NCI-H82 treated with DMSO at 0.1 percent for 48 hours (cell line): ENCODE data around the gene METTL4.

Experiments
- DNase-seq: peaks from one replicate; lab custom pipeline; 2025; ENCODE audit not compliant: unreplicated experiment; lab: John Stamatoyannopoulos, UW

Gene METTL4

GRCh38 chr18:2564373-2564772 lies 6.9 kb downstream of the METTL4 start:
- DNase-seq, result no peak

DNA sequence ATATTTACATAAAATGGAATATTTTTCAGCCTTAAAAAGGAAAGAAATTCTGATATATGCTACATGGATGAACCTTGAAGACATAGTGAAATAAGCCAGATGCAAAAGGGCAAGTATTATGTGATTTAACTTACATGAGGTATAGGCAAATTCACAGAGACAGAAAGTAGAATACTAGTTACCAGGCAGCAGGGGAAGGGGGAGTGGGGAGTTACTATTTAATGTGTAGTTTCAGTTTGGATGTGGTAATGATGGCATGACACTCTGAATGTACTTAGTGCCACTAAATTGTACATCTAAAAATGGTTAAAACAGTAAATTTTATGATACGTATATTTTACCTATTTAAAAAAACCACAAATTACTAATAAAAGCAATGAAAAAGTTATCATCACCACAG lies 12.1 kb downstream of the METTL4 start:
- no peak for DNase-seq

GRCh38 chr18:2557536-2557935 lies 13.8 kb downstream of the METTL4 start:
- DNase-seq, result no peak

DNA sequence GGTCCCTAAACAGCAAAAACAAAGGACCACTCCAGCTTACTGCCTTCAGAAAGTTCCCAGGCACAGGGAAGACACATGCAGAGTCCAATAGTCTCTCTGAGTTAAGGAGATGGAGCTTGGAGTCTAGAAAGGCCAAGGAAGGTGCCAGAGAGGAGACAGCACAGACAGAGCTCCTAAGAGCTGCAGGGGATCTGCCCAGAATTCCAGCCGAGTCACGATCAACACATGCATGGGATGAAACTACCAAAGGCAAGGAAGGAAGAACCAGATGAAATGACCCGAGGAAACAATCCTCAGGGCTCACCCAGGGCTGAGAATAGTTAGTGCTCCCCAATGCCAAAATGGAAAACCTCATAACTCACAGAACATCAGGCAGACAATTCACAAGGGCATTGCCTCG lies 15.4 kb downstream of the METTL4 start:
- DNase-seq, result no peak

DNA sequence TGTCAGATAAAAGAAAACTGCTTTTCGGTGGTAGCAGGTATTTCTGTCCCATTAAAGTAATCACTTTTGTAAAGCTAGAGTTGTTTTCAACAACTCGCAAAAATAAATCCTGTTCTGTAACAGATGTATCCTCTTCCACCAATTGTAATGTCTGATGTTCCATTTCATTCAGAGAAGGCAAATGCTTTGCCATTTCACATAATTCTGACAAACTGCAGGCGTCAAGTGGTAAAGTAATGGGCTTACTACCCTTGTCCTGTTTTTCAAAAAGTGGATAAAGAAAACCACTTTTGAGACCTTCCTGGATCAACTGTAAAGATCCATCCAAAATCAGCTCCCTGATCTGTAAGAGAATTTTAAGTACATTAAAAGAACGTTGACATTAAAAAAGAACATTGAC lies 16.6 kb downstream of the METTL4 start:
- DNase-seq, result no peak

DNA sequence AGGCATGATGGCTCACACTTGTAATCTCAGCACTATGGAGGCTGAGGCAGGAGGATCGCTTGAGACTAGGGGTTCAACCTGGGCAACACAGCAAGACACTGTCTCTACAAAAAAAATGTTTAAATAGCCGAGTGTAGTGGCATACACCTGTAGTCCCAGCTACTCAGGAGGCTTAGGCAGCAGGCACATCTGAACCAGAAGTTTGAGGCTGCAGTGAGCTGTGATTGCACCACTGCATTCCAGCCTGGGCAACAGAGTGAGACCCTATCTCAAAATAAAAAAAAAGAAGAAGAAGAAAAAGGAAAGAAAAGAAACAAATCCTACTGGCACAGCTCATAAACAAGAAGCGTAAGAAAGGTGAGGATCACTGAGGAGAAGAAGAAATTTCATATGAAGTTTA lies 19.9 kb downstream of the METTL4 start:
- DNase-seq, result no peak

DNA sequence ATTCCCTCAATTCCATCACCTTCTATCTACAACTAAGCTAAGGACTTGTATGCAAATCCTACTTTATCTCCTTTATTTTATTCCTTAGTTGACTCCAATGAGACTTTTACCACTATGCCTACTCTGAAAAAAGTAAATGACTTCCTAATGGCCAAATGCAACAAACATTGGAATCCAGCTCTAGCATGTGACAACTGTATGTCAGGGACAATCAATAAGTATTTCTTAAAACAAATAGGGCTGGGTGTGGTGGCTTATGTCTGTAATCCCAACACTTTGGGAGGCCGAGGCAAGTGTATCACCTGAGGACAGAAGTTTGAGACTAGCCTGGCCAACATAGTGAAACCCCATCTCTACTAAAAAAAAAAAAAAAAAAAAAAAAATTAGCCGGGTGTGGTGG lies 21.8 kb downstream of the METTL4 start:
- no peak for DNase-seq

DNA sequence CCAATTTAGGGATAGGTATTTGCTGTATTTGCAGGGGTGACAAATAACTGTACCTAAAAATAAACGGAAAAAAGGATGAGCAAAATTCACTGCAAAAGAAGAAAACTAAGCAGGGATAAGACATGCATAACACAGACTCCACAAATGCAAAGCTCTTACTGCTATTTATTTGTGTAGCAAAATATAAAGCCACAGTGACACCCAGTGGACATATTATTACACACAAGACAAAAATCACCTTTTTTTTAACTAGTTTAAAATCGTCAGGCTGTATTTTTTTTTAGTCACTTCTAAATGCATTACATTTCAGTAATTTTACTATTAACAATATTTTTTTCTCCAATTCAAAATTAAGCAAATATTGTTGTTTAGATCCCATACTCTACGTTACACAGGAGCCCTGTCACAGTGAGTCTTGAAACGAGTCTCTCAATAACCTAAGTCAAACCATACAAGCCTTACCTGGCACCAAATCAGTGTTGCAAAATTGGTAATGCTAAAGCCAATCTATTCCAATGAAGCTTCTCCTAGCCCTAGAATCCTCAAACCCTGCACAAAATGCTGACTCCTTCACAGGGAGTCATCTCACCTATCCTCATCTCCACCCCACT lies 23.7 kb downstream of the METTL4 start:
- peak; percentile 19 for DNase-seq

DNA sequence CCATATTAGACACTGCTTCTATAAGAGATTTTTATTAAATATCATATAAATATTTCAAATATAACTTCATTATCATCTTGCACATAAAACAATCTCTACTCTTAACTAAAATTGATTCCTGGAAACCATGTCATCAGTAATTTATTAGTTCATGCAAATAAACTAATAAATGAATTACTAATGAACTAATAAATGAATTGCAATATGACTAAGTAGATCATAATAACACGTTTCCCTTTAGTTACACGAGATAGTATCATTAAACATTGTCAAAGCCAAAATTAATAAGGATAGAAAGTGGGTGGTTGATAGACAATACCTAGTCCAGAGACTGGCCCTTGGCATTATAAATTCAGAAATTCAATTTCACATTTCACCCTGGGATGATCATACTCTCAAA lies 26.1 kb downstream of the METTL4 start:
- DNase-seq, result no peak

GRCh38 chr18:2541925-2542563 lies 29.3 kb downstream of the METTL4 start:
- DNase-seq, result peak; percentile 62

DNA sequence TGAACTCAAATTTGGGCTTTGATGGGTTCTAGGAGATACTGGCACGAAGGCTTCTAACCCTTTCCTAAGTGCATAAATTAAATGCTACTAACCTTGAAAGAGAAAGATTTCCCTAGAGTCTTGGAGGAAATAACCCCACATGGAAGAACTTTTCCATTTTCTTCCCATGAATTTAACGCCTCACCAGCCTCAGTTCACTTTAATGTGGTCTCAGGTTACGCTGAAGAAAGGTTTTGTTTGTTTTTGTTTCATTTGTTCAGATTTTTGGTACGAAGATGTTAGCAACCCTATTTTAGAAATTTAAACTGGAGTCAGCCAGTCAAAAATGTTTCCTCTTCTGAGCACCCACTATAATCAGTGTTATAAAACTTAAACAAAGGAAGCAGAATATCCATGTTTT lies 30.7 kb downstream of the METTL4 start:
- no peak for DNase-seq

DNA sequence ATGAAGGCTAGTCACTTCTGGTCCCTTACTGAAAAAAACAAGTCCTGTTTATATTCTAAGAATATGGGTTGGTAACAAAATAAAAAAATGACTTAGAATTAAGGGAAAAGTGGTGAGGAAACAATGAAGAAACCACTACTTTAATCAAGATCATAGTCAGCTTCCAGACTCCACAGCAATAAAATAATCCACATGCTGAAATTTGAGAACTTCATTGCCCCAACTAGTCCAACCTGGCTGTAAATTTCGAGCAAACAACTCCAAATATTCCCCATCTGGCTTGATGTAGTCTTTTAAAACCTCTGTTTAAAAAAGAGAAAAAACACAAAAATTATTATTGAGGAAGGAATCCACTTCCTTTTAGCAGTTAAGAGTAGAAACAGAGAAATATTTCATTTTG lies 32.5 kb downstream of the METTL4 start:
- DNase-seq, result no peak

DNA sequence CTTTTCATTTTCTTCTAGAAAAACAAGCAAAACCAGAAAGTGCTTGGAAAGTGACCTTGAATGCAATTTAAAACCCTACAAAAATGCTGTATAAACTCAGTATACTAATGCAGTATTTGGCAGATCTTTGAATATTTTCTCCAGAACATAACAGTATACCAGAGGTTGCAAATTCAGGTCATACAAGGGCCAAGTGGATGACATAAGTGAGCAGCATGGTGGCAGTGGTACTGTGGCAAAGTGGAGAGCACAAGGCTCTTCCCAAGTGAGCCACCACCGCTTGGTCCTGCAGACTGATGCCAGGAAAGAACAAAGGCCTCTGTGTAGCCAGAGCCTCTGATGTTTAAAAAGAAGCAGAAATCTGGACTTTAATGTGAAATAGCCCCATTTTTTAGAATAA lies 33.1 kb downstream of the METTL4 start:
- no peak for DNase-seq

DNA sequence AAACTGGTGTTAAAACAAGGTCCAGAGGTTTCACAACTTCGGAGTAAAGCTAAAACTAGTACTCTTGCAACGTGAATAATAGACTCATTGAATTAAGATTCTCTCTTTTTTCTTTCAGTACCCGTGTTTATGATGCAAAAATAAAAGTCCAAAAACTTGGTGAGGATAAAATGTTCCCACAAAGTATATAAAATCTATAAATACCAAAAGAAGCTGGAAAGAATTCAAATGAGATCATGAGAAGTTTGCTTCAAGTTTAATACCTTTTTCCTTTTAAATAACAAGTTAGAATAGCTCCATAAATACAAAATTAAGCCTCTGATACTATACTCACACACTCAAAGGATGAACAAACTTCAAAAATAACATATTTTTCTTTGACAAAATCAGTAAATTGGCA lies 34.0 kb downstream of the METTL4 start:
- no peak for DNase-seq

DNA sequence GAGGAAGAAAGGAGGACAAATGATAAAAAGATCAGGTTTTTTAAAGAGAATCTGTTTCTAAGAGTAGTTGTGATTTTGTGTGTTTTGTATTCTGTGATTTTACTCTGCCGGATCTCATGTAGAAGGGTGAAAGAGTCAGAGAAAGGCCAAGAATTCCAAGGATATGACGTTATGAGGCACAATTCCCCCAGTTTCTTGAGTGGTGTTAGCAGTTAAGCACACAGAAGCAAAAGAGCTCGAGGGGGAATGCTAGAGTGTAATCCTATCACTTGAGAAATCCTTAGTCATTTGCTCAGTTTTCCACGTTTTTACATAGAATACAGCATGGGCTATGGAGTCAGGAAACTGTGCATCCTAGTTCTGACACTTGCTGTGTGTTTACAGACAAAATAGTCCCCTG lies 34.8 kb downstream of the METTL4 start:
- DNase-seq, result no peak

GRCh38 chr18:2536063-2536462 lies 35.2 kb downstream of the METTL4 start:
- DNase-seq, result no peak

- DNase-seq, result no peak
Observed at GRCh38 chr18:2535419-2535910, 35.8 kb downstream of the METTL4 start.

DNA sequence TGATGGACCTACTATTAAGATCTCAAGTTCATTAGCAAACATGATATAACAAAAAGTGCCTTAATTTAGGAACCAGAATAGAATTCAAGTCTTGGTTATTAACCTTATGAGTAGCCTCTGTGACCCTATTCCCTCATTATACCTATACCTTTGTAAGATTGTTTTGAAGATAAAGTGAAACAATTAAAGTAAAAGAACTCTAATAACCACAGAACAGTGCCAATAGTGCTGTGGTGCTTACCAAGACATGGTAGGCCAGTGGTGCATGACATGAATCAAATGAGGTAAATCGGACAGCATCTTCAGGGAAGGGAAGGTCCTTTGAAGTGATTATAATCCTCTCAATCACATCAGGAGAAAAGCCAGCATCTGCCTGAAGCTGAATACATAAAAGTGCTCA lies 36.4 kb downstream of the METTL4 start:
- no peak for DNase-seq

GRCh38 chr18:2532797-2533196 lies 38.5 kb downstream of the METTL4 start:
- DNase-seq, result no peak

- DNase-seq, result no peak
Observed at GRCh38 chr18:2531751-2532150, 39.6 kb downstream of the METTL4 start.

GRCh38 chr18:2529154-2529553 lies 42.2 kb downstream of the METTL4 start:
- no peak for DNase-seq

DNA sequence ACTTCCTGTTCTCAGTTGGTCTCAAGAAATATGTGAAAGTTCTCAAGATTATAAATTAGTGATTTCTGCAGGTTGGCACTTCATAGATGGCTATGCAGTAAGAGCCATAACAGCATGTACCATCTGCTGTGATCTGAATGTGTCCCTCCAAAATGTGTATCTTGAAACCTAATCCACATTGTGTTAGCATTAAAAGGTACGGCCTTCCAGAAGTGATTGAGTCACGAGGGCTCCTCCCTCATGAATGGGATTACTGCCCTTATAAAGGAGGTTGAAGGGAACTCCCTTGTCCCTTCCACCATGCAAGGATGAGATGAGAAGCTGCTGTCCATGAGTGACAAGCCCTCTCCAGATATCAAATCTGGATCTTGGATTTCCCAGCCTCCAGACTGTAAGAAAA lies 45.0 kb downstream of the METTL4 start:
- DNase-seq, result no peak

DNA sequence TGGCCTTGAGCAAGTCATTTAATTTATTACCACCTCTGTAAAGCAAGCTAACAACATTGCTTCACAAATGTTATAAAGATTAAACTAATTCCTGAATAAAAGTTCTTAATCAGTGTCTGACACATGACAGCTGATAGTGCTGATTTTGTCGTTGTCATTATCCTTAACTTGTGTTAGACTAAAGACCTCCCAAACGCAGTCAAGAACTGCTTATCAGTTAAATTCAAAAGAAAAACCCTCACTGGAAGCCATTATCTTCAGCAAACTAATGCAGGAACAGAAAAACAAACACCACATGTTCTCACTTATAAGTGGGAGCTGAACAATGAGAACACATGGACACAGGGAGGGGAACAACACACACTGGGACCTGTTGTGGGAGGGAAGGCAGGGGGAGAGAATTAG lies 46.5 kb downstream of the METTL4 start:
- DNase-seq, result peak; percentile 22
